GM12864 (cell line): ENCODE measurements around the gene C3.

Source experiments
- DNase-seq: peaks from one replicate; pipeline ENCODE4 v3.0.0-alpha.2; 2011; ENCODE audit warnings: low read depth
- H3K4me3 ChIP-seq: 2 replicates; pipeline ENCODE4 v1.5.1; 2011; ENCODE audit warnings: mild to moderate bottlenecking, low read depth, low read length, control low read depth
- TF ChIP-seq, protein P1 (sequence below): IDR thresholded peaks from 2 replicates; pipeline ENCODE4 v1.5.1; 2011; ENCODE audit warnings: low read depth, mild to moderate bottlenecking, moderate library complexity, low read length, control low read depth, inconsistent platforms; ENCODE audit errors: missing control alignments

The C3 gene

GRCh38 chr19:6737873-6738786 lies 17.7 kb upstream of the C3 start:
- peak overlapping the region; percentile 27 for H3K4me3 ChIP-seq
- peak; percentile 79 for DNase-seq
- TF ChIP-seq, protein P1, sequence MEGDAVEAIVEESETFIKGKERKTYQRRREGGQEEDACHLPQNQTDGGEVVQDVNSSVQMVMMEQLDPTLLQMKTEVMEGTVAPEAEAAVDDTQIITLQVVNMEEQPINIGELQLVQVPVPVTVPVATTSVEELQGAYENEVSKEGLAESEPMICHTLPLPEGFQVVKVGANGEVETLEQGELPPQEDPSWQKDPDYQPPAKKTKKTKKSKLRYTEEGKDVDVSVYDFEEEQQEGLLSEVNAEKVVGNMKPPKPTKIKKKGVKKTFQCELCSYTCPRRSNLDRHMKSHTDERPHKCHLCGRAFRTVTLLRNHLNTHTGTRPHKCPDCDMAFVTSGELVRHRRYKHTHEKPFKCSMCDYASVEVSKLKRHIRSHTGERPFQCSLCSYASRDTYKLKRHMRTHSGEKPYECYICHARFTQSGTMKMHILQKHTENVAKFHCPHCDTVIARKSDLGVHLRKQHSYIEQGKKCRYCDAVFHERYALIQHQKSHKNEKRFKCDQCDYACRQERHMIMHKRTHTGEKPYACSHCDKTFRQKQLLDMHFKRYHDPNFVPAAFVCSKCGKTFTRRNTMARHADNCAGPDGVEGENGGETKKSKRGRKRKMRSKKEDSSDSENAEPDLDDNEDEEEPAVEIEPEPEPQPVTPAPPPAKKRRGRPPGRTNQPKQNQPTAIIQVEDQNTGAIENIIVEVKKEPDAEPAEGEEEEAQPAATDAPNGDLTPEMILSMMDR, result peak; percentile 77

GRCh38 chr19:6737284-6737872 lies 16.9 kb upstream of the C3 start, which contains the start of gene GPR108:
TSS of gene GPR108 (minus strand) at chr19:6737580. CDS start at chr19:6737576, 4 bp downstream.
- TF ChIP-seq, protein P1, result no peak
- peak within 1 kb of the TSS; percentile 86 for H3K4me3 ChIP-seq
- DNase-seq, result peak; percentile 100

- DNase-seq, result no peak
- TF ChIP-seq, protein P1, result no peak
- peak overlapping the region; percentile 86 for H3K4me3 ChIP-seq
Observed at GRCh38 chr19:6736917-6737283, 16.4 kb upstream of the C3 start.

- TF ChIP-seq, protein P1, result peak; percentile 77
- H3K4me3 ChIP-seq, result peak overlapping the region; percentile 86
- DNase-seq, result peak; percentile 75
Observed at GRCh38 chr19:6736169-6736916, 15.9 kb upstream of the C3 start.

DNA sequence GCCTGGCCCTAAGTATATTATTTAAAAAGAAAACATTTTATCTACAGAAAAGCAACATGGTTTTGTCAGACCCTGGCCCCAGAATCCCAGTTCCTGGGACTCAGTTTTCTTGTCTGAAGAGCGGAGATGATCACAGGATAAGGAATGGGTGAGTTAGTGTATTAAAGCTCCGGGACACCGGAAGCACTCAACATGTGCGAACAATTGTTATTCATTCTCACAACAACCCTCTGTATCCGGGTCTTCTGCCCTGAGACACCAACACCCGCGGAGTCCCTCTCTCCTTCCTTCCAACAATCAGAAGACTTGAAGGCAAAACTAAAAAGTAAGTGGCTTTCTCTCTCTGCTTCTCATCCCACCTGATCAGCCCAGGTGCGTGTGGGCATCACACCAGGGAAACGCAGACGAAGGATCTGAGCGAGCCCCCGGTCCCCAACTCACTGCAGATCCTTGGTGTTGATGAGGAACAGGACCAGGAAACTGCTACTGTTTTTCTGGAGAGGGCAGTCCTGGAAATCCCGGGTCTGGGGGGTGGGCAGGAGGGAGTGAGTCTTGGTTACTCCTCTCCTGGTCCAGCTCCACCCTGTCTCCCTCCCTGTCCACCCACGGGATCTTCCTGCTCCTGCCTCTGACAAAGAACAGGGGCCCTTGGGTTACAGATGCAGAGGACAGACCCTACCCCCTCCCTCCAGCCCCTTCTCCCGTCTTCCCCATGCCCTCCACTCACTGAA lies 14.9 kb upstream of the C3 start:
- TF ChIP-seq, protein P1, result no peak
- H3K4me3 ChIP-seq, result peak overlapping the region; percentile 86

GRCh38 chr19:6734096-6734696 lies 13.7 kb upstream of the C3 start:
- no peak overlapping the region for H3K4me3 ChIP-seq
- DNase-seq, result no peak
- TF ChIP-seq, protein P1, result no peak

More for the DNA sequence above, 14.9 kb upstream of the C3 start:
- no peak for DNase-seq
